ENCODE measurements around the gene FARS2.

DNA sequence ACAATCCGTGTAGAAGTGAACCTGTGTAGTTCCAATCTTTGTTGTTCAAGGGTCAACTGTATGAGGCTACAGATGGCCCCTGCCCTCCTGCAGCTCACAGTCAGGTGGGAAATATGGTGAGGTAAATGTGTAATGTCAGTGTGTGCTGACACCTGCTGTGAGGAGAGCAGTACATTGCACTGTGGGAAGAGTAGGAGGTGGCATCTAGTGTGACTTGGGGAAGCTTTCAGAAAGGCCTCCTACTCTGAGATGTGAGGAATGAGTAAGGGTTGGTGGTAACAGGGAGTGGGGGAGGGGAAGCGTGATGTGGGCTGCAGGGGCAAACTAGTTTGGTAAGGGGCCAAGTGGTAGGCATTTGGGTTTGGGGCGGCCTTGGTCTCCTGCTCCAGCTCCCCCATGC is 188.8 kb downstream of the FARS2 start:
- TF ChIP-seq, protein P1, sequence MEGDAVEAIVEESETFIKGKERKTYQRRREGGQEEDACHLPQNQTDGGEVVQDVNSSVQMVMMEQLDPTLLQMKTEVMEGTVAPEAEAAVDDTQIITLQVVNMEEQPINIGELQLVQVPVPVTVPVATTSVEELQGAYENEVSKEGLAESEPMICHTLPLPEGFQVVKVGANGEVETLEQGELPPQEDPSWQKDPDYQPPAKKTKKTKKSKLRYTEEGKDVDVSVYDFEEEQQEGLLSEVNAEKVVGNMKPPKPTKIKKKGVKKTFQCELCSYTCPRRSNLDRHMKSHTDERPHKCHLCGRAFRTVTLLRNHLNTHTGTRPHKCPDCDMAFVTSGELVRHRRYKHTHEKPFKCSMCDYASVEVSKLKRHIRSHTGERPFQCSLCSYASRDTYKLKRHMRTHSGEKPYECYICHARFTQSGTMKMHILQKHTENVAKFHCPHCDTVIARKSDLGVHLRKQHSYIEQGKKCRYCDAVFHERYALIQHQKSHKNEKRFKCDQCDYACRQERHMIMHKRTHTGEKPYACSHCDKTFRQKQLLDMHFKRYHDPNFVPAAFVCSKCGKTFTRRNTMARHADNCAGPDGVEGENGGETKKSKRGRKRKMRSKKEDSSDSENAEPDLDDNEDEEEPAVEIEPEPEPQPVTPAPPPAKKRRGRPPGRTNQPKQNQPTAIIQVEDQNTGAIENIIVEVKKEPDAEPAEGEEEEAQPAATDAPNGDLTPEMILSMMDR (optimal IDR thresholded peaks at IDR 0.05 in 1 of 3, IDR thresholded peaks at IDR 0.05 in 1 of 3, conservative IDR thresholded peaks at IDR 0.05 in 1 of 3; ENCODE audit: extremely low read depth in 1 of 3, insufficient read depth in 2 of 3, low read length in 3 of 3) = no peak
- no peak for TF ChIP-seq EZH2 (IDR thresholded peaks at IDR 0.05; ENCODE audit: low read length)
